Spleen (tissue), 7 donors: ENCODE measurements around the gene FRMD4A.

Experiments
- POLR2A ChIP-seq, 3 donors: fragments of 450-650 bp; IDR thresholded peaks; one replicate each; pipeline ENCODE4 v1.5.1; 2017; ENCODE audit warnings: antibody characterized with exemption in 3 of 3, mild to moderate bottlenecking in 1 of 3
- TF ChIP-seq, protein P1 (sequence below), 11 experiments: fragments of 200-600 bp in 7 of 11; fragments of 450-650 bp in 4 of 11; sonication (generic) in 4 of 11; IDR thresholded peaks in 8 of 11; conservative IDR thresholded peaks in 3 of 11; 1 replicate in 7 of 11; 2 replicates in 4 of 11; pipeline versions ENCODE4 v1.4.0 to v1.8.0; 2016 to 2021; ENCODE audit warnings: antibody characterized with exemption in 11 of 11, inconsistent platforms in 4 of 11, mild to moderate bottlenecking in 1 of 11
- donor health status: DM: no; HTN: no; CAD: no; lungs with moderate emphysema.
- donor health status: DM: no; HTN: no; CAD: no.
- donor health status: DM: no; HTN: no; CAD: no.

DNA sequence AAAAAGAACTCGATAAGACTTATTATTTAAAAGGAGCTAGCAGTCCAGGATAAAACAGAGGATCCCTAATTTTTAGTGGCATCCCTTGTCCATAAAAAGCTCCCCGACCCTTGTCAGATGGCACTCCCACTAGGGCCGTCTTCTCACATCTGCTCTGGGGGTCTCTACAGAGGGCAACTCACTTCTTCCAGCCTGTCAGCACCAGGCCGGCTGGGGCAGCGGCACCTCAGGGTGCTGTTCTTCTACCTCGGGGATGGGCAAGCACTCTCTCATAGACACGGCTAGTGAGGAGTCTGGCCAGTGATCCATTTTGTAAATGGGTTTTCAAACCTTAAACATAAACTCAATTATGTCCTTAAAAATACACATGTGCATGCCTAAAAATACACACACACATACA is 609.2 kb downstream of the FRMD4A start:
- TF ChIP-seq, protein P1, sequence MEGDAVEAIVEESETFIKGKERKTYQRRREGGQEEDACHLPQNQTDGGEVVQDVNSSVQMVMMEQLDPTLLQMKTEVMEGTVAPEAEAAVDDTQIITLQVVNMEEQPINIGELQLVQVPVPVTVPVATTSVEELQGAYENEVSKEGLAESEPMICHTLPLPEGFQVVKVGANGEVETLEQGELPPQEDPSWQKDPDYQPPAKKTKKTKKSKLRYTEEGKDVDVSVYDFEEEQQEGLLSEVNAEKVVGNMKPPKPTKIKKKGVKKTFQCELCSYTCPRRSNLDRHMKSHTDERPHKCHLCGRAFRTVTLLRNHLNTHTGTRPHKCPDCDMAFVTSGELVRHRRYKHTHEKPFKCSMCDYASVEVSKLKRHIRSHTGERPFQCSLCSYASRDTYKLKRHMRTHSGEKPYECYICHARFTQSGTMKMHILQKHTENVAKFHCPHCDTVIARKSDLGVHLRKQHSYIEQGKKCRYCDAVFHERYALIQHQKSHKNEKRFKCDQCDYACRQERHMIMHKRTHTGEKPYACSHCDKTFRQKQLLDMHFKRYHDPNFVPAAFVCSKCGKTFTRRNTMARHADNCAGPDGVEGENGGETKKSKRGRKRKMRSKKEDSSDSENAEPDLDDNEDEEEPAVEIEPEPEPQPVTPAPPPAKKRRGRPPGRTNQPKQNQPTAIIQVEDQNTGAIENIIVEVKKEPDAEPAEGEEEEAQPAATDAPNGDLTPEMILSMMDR (IDR thresholded peaks at IDR 0.05 in 8 of 11, conservative IDR thresholded peaks at IDR 0.05 in 3 of 11), result no peak
- no peak for TF ChIP-seq POLR2A (IDR thresholded peaks at IDR 0.05)
